HG03045 (cell line): Measurements from ENCODE around the gene OR8A1.
"Not testable (repeated sequence)": the region's sequence is repeated elsewhere in the genome, so short reads cannot be mapped to it uniquely, and the experiment has no call there.

Experiments used
- ATAC-seq: cut with Tn5 transposase; IDR thresholded peaks from one replicate; pipeline ENCODE4 v1.9.1; 2021; ENCODE audit warnings: mild to moderate bottlenecking, moderate library complexity; ENCODE audit not compliant: unreplicated experiment

OR8A1 gene

GRCh38 chr11:124591430-124591829 lies 21.6 kb downstream of the OR8A1 start:
- no peak for ATAC-seq

- no peak for ATAC-seq
Measured at GRCh38 chr11:124592627-124593026, 22.8 kb downstream of the OR8A1 start.

GRCh38 chr11:124595302-124595701 lies 25.5 kb downstream of the OR8A1 start:
- no peak for ATAC-seq

GRCh38 chr11:124597626-124598025 lies 27.8 kb downstream of the OR8A1 start:
- no peak for ATAC-seq

GRCh38 chr11:124600621-124601320 lies 31.0 kb downstream of the OR8A1 start:
- no peak for ATAC-seq

- no peak for ATAC-seq
Measured at GRCh38 chr11:124602193-124602592, 32.4 kb downstream of the OR8A1 start.

GRCh38 chr11:124602723-124603122 lies 32.9 kb downstream of the OR8A1 start:
- ATAC-seq, result not testable (repeated sequence)

- ATAC-seq, result no peak
Measured at GRCh38 chr11:124605719-124606118, 35.9 kb downstream of the OR8A1 start.

GRCh38 chr11:124608147-124608546 lies 38.4 kb downstream of the OR8A1 start:
- ATAC-seq, result no peak

- no peak for ATAC-seq
Measured at GRCh38 chr11:124610295-124610694, 40.5 kb downstream of the OR8A1 start.

- ATAC-seq, result no peak
Measured at GRCh38 chr11:124611064-124611463, 41.3 kb downstream of the OR8A1 start, which contains the start of gene PANX3. TSS of gene PANX3 (plus strand) at chr11:124611428. CDS start at chr11:124611557, 129 bp downstream.

GRCh38 chr11:124612045-124612444 lies 42.2 kb downstream of the OR8A1 start:
- no peak for ATAC-seq

GRCh38 chr11:124612567-124613246 lies 42.9 kb downstream of the OR8A1 start:
- no peak for ATAC-seq

- ATAC-seq, result no peak
Measured at GRCh38 chr11:124618863-124619262, 49.1 kb downstream of the OR8A1 start.
